Mucosa of descending colon (tissue), 3 donors: ENCODE results near the gene ACACB. TPM values are rescaled to one million over a fixed set of nuclear protein-coding genes. Genes with fewer than 3 reads are reported as not detected.

Source experiments
- ATAC-seq: fragments of 200-7000 bp; cut with Tn5 transposase; one replicate; pipeline ENCODE4 v1.9.1; 2020; ENCODE audit warnings: mild to moderate bottlenecking, moderate library complexity
- DNase-seq, 3 donors: peaks; one replicate each; pipeline ENCODE4 v3.0.0-alpha.2; 2020
- H3K36me3 ChIP-seq: fragments of 200-600 bp; one replicate; pipeline ENCODE4 v1.8.0; 2021; ENCODE audit warnings: low read depth, mild to moderate bottlenecking
- H3K4me1 ChIP-seq: fragments of 200-600 bp; one replicate; pipeline ENCODE4 v1.8.0; 2021; ENCODE audit warnings: low read depth, mild to moderate bottlenecking
- H3K4me3 ChIP-seq: fragments of 200-600 bp; one replicate; pipeline ENCODE4 v1.8.0; 2021; ENCODE audit warnings: mild to moderate bottlenecking
- H3K9me3 ChIP-seq: fragments of 200-600 bp; one replicate; pipeline ENCODE4 v1.8.0; 2021; ENCODE audit warnings: mild to moderate bottlenecking
- intact Hi-C, 2 donors: fragments of 100-400 bp; cut with DNase I in 1 of 2; cut with micrococcal nuclease in 1 of 2; formaldehyde crosslinking; loops; one replicate each; pipeline versions ENCODE4 v1.11.0 to v1.11.1; 2022; cut with DNase I, micrococcal nuclease
- total RNA-seq, 3 donors: library from RNA; stranded (reverse); fragmentation: NEBNext Ultra II Directional in 2 of 3; extraction: Animal tissue kit (Norgen Biotek cat#: 25700) in 2 of 3; gene quantifications; one replicate each; pipeline versions ENCODE4 v1.2.1 to v1.2.4, GENCODE V29; 2021 to 2023
- TF ChIP-seq, protein P1 (sequence below): fragments of 200-600 bp; IDR thresholded peaks from one replicate; pipeline ENCODE4 v1.8.0; 2022; ENCODE audit warnings: antibody characterized with exemption, mild to moderate bottlenecking
- donor health status: DM: no; HTN: no; CAD: no; lungs with moderate emphysema.
- donor health status: DM: no; HTN: no; CAD: no.
- donor health status: DM: no; HTN: yes; CAD: no.

ACACB gene
- total RNA-seq, 3 donors from 2014 or later, result 54.4 to 155 (median 66.3) TPM

DNA sequence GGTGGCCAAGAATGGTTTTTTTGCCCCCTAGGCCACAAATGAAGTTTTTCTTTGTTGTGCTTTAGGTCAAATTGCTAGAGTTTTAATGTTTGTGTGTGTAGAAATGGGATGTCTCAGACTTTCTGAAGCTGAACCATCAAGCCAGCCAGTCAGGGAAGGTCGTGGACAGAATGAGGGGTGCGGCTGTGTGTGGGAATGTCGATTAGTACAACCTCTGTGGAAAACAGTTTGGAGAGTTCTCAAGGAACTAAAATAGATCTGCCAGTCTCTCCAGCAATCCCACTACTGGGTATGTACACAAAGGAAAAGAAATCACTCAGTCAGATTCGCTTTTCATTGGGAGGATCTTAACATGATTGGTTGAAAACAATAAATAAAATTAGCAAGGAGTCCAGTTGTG is 44.5 kb downstream of the ACACB start:
- ATAC-seq (no peak), DNase-seq (no peak)
- Histone ChIP-seq H3K4me3 (no peak overlapping the region), H3K9me3 (no peaks in the 10 kb centered on the region), H3K36me3 (no peaks in the 10 kb centered on the region), H3K4me1 (no peaks in the 10 kb centered on the region)
- TF ChIP-seq, protein P1, sequence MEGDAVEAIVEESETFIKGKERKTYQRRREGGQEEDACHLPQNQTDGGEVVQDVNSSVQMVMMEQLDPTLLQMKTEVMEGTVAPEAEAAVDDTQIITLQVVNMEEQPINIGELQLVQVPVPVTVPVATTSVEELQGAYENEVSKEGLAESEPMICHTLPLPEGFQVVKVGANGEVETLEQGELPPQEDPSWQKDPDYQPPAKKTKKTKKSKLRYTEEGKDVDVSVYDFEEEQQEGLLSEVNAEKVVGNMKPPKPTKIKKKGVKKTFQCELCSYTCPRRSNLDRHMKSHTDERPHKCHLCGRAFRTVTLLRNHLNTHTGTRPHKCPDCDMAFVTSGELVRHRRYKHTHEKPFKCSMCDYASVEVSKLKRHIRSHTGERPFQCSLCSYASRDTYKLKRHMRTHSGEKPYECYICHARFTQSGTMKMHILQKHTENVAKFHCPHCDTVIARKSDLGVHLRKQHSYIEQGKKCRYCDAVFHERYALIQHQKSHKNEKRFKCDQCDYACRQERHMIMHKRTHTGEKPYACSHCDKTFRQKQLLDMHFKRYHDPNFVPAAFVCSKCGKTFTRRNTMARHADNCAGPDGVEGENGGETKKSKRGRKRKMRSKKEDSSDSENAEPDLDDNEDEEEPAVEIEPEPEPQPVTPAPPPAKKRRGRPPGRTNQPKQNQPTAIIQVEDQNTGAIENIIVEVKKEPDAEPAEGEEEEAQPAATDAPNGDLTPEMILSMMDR, result no peak
- intact Hi-C loops, result no loop called here

DNA sequence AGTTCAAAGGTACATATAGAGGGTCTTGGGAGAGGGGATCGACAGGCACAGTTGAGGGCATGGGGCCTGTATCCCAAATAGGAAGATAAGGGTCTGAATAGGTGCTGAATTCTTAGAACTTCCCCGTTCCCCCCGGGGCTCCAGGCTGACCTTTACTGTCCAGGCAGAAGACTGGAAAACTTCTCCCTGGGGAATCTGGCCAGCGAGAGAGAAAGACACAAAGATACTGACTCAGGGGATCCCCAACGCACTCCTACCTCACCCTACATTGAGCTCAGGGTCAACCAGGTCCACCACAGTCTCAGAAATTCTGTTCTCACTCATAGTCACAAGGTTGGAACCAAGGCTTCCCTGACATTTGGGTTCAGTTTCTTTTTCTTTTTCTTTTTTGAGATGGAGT is 46.2 kb downstream of the ACACB start:
- no peaks in the 10 kb centered on the region for H3K4me1 ChIP-seq
- H3K4me3 ChIP-seq, result no peak overlapping the region
- ATAC-seq, result no peak
- DNase-seq, result no peak
- H3K36me3 ChIP-seq, result no peaks in the 10 kb centered on the region
- TF ChIP-seq, protein P1, result no peak
- intact Hi-C loops, result no loop called here
- no peaks in the 10 kb centered on the region for H3K9me3 ChIP-seq

DNA sequence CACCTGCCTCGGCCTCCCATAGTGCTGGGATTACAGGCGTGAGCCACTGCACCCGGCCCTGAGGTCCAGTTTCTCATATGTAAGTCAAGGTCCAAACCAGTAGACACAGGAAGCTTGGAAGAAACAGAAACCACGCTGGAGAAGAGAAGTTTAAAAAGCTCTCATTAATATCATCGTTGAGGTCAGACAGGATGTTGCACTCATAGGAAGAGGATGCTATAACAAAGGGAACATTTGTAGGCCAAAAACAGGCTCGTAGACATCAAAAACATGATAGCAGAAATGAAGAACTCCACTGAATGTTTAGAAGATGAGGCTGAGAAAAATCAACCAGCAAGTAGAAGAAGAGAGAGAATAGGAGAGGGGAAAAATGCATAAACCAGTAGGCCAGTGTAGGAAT is 46.8 kb downstream of the ACACB start:
- no peak for DNase-seq
- H3K4me1 ChIP-seq, result no peaks in the 10 kb centered on the region
- no peaks in the 10 kb centered on the region for H3K9me3 ChIP-seq
- ATAC-seq, result no peak
- intact Hi-C loops, result no loop called here
- TF ChIP-seq, protein P1, result no peak
- H3K36me3 ChIP-seq, result no peaks in the 10 kb centered on the region
- no peak overlapping the region for H3K4me3 ChIP-seq

DNA sequence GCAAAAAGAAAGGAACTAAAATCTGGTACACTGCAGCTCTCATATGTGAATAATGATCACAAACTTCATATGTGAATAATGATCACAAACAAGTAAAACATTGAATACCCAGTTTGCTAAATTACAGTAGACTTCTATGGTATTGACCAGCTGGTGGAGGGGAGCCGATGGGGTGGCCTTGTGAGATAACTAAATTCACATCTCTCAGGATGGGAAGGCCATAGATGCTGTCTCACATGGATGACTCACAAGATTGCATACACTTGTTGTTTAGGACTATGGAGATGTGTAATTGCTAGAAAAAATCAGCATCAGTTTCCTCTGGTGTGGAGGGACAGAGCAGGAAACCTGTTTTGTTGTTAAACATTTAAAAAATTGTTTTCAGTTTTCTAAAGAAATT is 49.2 kb downstream of the ACACB start:
- H3K9me3 ChIP-seq, result no peaks in the 10 kb centered on the region
- no peaks in the 10 kb centered on the region for H3K4me1 ChIP-seq
- DNase-seq (no peak), ATAC-seq (no peak)
- intact Hi-C loops, result no loop called here
- no peak overlapping the region for H3K4me3 ChIP-seq
- TF ChIP-seq, protein P1, result no peak
- no peaks in the 10 kb centered on the region for H3K36me3 ChIP-seq

DNA sequence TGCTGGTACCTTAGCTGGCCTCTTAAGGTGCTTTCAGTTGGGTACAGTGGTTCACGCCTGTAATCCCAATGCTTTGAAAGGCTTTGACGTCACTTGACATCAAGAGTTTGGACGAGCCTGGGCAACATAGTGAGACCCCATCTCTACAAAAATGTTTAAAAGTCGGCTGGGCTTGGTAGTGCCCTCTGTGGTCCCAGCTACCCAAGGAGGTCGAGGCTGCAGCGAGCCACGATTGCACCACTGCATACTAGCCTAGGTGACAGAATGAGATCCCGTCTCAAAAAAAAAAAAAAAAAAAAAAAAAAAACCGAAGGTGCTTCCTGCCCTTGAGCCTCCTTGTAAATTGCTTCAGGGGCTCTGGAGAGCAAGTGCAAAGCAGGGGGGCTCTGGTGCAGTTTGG is 50.0 kb downstream of the ACACB start:
- no peaks in the 10 kb centered on the region for H3K9me3 ChIP-seq
- intact Hi-C loops, result no loop called here
- no peak overlapping the region for H3K4me3 ChIP-seq
- no peak for DNase-seq
- H3K4me1 ChIP-seq, result no peaks in the 10 kb centered on the region
- TF ChIP-seq, protein P1, result no peak
- no peak for ATAC-seq
- H3K36me3 ChIP-seq, result no peaks in the 10 kb centered on the region

DNA sequence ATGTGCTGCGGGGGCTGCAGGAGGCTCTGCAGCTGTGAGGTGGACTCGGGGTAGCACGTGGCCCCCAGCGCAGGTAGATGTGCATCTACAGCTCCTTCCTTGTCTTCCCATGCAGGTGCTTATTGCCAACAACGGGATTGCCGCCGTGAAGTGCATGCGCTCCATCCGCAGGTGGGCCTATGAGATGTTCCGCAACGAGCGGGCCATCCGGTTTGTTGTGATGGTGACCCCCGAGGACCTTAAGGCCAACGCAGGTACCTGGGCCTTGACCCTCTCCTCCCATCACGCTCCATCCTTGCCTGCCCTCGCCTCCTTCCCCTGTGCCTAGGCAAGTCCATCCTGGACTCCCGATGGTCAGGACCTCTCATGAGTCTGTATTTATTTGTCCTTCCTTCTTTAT is 51.4 kb downstream of the ACACB start:
- Histone ChIP-seq H3K4me1 (no peaks in the 10 kb centered on the region), H3K36me3 (peaks cover 12% of the 10 kb centered on the region), H3K9me3 (no peaks in the 10 kb centered on the region), H3K4me3 (no peak overlapping the region)
- ATAC-seq, result no peak
- no peak for DNase-seq
- intact Hi-C loops, result no loop called here
- TF ChIP-seq, protein P1, result no peak
